ENCODE results near the gene SAE1.
"Not testable (repeated sequence)": the region's sequence is repeated elsewhere in the genome, so short reads cannot be mapped to it uniquely, and the experiment has no call there.

The SAE1 gene

GRCh38 chr19:47130589-47131227 is at the start of gene SAE1:
TSS of gene SAE1 (plus strand) at chr19:47130835. CDS start at chr19:47130931, 96 bp downstream.
- peak; percentile 93 for DNase-seq

GRCh38 chr19:47081095-47081494 is 49.5 kb upstream of the SAE1 start:
- no peak for DNase-seq

GRCh38 chr19:47082493-47082892 is 48.1 kb upstream of the SAE1 start:
- DNase-seq = no peak

GRCh38 chr19:47084879-47085439 is 45.7 kb upstream of the SAE1 start:
- no peak for DNase-seq

GRCh38 chr19:47086280-47086679 is 44.4 kb upstream of the SAE1 start:
- DNase-seq = no peak

GRCh38 chr19:47089767-47090350 is 40.8 kb upstream of the SAE1 start:
- DNase-seq = no peak

- DNase-seq = no peak
These were observed 37.4 kb upstream of the SAE1 start for GRCh38 chr19:47093254-47093653.

- DNase-seq = no peak
These were observed 36.8 kb upstream of the SAE1 start for GRCh38 chr19:47093841-47094240.

GRCh38 chr19:47094557-47095475 is 35.8 kb upstream of the SAE1 start:
- DNase-seq = no peak

- DNase-seq = no peak
These were observed 35.0 kb upstream of the SAE1 start for GRCh38 chr19:47095476-47096099.

- DNase-seq = no peak
These were observed 34.4 kb upstream of the SAE1 start for GRCh38 chr19:47096100-47096704.

GRCh38 chr19:47096721-47097120 is 33.9 kb upstream of the SAE1 start:
- no peak for DNase-seq

- no peak for DNase-seq
These were observed 33.0 kb upstream of the SAE1 start for GRCh38 chr19:47097396-47098201.

- DNase-seq = no peak
These were observed 32.0 kb upstream of the SAE1 start for GRCh38 chr19:47098608-47099007.

- no peak for DNase-seq
These were observed 31.0 kb upstream of the SAE1 start for GRCh38 chr19:47099576-47100050.

- DNase-seq = no peak
These were observed 30.3 kb upstream of the SAE1 start for GRCh38 chr19:47100290-47100689.

- not testable (repeated sequence) for DNase-seq
These were observed 29.5 kb upstream of the SAE1 start for GRCh38 chr19:47101116-47101515.

GRCh38 chr19:47102346-47103060 is 28.1 kb upstream of the SAE1 start:
- DNase-seq = no peak

- DNase-seq = no peak
These were observed 26.0 kb upstream of the SAE1 start for GRCh38 chr19:47104680-47105079.

GRCh38 chr19:47105874-47106273 is 24.8 kb upstream of the SAE1 start:
- DNase-seq = no peak

- DNase-seq = no peak
These were observed 23.8 kb upstream of the SAE1 start for GRCh38 chr19:47106821-47107201.
